ENCODE measurements around the gene SLC23A1.
"Not testable (repeated sequence)": the region's sequence is repeated elsewhere in the genome, so short reads cannot be mapped to it uniquely, and the experiment has no call there.

Gene SLC23A1

DNA sequence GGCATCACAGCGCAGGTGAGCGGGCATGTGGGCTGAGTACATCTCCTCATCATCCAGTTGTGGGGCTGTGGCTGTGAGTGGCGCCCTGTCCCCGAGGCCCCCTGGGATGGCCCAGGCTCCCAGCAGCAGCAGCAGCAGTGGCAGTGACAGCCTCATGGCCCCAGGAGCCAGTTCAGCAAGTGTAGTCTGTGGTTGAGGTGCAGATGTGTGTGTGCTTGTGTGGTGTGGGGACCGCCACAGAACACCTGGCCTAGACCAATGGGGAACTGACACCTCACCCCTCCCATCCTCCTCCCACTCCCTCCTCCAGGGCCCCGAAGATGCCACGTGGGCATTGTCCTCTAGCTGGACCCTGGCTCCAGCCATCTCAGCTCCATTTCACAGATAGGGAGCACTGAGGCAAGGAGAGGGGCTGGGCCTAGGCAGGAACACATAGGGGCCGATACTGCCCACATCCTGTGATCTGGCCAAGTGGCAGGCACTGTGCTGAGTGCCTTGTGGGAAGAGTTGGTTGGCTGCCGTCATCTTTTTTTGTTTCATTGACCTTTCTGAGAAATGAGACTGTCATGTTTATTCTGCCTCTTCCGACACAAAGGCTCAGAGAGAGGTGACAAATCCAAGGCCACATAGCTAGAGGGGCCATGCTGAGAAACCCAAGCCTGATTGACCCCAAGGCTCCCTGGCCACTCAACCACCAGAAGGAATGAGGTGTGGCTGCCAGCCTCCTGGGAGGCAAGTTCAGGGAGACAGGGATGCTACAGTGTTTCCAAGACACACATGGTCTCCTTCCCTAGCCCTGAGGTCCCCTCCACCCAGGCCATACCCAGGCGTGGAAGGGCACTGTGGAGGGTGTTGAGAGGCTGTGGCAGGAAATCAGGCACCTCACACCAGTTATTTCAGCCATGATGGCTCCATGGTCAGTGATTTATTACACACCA, 6.9 kb upstream of the SLC23A1 start, which contains the start of gene MZB1:
Gene MZB1, minus strand, starts transcription at position 213 of the 938 bp plus-strand sequence. Its CDS starts 57 bp downstream, at position 156.
- peak; percentile 24 for DNase-seq (ENCODE audit: low read depth)

DNA sequence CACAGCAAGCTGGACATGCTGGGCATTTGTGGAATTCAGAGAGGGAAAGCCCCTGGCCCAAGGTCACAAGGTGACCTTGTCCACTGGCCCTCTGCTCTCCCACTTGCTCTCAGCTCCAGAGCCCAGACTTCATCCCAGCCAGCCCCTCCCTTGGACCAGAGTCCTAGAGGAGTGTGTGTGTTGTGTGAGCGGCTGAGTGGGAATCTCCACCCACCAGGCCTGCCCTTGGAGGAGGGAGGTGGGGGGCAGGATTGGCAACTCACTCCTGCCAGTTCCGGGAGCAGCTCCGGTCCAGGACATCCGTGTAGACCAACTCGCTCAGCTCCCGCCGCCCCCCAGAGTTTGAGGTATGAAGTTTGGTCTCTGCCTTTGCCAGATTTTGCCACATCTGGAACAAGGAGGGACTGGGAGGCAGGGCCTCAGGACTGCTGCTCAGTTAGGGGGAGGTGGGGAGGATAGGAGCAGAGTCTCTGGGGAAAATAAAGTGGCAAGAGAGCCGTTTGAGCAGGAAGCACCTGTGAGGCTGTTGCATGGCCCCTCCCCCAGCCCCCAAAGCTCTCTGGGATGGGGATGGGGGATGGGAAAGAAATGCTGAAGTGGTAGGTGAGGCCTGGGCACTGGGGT, 5.2 kb upstream of the SLC23A1 start:
- no peak for DNase-seq (ENCODE audit: low read depth)

DNA sequence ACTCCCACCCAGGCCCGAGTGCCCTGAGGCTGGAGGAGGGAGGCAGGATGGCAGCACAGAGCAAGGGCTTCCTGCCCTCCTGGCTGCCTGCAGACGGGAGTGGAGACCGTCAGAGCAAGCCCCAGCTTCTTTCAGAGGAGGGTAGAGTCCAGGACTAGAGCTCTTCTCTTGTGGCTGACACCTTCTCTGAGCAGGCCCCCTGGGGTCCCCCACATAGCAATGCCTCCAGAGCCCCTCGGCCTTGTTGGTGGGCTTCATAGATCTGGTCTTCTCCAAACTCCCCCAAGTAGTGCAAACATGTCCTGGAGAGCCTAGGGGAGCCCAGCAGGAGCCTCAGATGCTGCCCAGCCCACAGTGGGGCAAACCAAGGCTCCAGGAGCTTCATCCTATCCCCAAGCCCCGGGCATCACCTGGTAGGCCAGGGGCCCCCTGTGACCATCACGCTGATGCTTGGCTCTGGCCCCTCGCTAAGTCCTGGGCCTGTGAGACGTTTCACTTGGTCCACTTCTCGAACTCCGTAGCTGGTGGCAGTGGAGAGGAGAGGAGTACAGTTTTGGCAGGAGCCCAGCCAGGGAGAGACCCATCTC, 4.6 kb upstream of the SLC23A1 start:
- DNase-seq (ENCODE audit: low read depth) = no peak

DNA sequence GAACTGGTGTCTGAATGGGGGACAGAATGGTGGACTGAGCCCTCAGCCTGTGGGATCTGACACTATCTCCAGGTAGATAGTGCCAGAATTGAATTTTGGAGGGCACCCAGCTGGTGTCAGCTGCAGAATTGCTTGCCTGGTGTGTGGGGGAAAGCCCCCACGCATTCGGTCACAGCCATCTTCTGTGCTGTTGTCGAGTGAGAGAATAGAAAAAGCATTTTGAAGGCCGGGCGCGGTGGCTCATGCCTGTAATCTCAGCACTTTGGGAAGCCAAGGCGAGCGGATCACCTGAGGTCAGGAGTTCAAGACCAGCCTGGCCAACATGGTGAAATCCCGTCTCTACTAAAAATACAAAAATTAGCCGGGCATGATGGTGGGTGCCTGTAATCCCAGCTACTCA, 3.9 kb upstream of the SLC23A1 start:
- DNase-seq (ENCODE audit: low read depth) = not testable (repeated sequence)

DNA sequence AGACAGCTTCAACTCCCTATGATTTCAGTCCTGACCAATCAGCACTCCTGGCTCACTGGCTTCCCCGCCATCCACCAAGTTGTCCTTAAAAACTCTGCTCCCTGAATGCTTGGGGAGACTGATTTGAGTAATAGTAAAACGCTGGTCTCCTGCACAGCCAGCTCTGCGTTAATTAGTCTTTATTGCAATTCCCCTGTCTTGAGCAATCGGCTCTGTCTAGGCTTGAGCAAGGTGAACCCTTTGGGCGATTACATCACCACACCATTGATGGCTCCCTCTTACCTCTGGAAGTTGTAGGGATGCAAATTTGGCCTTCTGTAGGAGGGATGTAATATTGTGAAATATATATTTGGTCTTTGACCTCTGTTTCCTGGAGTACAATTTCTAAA, 2.9 kb upstream of the SLC23A1 start:
- no peak for DNase-seq (ENCODE audit: low read depth)

DNA sequence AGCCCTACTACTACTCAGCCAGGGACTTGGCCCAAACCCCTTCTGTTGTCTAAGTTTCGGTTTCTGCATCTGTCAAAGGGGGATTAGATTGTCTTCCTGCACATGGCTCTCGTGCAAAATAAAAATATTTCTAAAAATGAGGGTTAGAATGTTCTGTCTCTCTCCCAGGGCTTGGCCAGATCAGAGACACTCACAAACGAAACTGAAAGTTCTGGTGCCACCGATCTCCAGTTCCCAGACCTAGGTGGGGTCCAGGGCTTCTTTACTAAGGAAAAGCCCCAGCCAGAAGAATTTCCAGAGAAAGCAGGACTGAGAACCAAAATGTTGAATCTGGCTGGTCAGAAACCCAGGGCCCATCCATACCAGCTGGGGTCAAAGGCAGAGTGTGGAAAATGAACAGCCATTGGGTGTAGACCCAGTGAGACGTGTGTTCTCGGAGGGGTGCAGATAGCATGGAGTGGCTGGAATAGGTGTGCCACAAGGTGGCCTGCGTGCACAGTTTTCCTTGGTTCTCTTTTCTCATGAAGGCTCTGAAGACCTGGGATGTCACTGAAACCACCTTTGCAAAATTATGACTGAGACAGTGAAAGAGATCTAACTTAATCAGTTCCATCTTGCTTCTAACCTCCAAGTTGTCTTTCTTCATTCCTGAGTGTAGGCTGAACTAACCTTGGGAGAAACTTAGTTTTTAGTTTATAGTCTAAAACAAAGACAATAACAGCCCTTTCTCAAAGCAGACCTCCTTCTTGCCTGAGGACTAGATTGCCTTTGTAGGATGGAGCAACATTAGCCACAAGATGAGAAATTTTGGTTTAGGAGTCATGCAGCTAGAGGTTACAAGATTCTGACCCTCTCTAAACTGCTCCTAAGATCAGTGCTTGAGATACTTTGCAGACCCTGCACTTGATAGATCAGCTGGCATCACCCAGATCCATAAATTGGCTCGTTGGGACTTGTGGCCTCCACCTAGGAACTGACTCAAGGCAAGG, 2.3 kb upstream of the SLC23A1 start:
- no peak for DNase-seq (ENCODE audit: low read depth)

DNA sequence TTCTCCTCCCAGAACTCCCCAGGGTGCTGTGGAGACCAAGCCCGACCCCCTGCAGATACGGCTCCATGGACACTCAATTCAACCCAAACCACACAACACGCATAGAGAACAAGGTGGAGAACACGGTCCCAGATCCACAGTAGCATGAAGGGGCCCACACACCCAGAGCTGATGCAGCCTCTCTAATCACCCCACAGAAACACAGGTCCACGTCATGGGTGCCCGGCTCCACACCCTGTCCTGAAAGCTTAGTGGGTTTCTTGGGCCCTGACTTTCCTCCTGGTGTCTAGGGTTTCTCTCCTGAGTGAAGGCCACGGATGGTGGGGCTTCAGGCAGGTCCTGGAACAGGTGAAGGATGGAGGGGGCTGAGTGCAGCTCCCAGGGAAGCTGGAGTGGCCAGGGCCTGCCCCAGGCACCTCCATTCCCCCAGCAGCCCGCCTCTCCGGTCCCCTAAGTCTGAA, 1.5 kb upstream of the SLC23A1 start:
- no peak for DNase-seq (ENCODE audit: low read depth)

DNA sequence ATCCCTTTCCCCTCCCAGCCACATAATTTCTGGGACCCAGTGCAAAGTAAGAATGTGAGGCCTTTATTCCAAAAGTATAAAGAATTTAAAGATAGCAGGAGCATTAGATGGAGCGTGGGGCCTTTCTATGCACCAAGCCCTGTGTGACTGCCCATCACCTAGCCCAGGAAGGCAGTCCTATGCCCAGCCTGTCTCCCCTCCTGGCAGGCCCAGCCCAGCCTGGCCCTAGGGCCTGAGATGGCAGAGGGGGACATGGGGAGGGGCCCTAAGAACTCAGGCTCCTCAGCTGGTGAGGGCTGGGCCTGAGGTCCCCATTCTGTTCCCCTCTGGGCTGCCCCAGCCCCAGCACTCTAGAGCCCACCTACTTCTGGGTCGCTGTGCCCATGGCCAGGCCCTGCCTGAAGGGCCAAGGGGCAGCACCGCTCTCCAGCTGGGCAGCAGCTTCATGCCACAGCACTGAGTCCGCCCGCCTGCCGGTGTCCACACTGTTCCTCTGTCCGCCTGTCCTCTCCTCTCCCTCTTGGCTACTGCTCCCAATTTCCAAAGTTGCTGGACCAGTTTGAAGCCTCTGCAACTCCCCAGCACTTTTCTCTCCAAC, 995 bp upstream of the SLC23A1 start:
- no peak for DNase-seq (ENCODE audit: low read depth)

DNA sequence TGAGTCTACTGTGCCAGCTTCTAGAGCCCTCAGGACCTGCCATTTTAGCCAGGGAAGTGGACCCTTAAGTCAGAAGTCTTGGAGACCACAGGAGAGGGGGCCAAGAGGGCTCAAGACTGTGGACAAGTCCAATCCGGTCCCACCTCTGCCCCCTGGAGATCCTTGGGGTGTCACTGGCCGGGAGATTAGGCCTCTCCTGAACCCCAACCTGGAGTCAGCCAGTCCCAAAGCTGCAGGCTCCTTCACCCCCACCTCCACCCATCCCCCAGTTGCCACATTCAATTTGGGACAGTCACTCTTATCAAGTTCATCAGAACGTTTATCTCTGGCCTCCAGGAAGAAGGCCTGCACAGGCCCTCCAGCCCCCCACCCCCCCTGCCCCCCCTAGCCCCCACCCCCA, 290 bp downstream of the SLC23A1 start:
- DNase-seq (ENCODE audit: low read depth) = no peak

DNA sequence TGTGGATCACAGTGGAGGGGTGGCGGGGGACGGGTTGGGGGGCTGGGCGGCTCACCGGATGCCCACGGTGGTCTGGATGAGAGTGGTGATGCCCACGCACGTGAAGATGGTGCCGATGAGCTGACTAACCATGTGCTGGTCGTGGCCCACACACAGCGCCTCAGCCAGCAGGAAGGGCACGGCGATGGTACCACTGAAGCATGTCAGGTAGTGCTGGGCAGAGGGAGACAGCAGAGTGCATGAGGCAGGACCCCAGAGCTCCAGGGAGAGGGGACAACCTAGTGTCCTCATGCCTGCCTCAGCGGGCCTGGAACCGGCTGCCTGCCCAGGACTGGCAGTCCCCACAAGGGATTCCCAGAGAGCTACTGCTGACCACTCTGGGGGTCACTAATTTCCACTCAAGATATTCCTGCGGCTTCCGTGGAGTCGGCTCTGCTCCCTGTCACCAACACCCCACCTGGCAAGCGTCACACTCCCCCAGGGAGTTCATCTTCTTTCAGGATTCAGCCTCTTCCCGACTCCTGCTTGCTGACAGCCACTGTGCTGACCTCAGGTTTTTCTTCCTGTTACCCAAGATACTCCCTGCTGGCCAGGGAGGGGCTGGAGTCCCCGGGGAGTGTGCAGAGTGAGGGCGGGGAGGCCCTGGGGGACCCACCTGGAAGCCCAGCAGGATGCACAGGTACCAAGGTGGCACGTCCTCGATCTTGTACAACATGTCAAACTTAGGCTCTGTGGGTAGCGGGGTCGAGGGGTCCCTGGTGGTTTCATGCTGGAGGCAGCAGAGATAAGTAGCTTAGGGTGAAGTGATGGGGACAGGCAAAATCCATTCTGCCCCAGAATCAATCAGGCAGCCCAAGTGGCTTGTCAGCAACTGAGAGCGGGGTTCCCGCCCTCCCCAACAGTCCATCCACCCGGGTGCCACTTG, 998 bp downstream of the SLC23A1 start:
- no peak for DNase-seq (ENCODE audit: low read depth)

DNA sequence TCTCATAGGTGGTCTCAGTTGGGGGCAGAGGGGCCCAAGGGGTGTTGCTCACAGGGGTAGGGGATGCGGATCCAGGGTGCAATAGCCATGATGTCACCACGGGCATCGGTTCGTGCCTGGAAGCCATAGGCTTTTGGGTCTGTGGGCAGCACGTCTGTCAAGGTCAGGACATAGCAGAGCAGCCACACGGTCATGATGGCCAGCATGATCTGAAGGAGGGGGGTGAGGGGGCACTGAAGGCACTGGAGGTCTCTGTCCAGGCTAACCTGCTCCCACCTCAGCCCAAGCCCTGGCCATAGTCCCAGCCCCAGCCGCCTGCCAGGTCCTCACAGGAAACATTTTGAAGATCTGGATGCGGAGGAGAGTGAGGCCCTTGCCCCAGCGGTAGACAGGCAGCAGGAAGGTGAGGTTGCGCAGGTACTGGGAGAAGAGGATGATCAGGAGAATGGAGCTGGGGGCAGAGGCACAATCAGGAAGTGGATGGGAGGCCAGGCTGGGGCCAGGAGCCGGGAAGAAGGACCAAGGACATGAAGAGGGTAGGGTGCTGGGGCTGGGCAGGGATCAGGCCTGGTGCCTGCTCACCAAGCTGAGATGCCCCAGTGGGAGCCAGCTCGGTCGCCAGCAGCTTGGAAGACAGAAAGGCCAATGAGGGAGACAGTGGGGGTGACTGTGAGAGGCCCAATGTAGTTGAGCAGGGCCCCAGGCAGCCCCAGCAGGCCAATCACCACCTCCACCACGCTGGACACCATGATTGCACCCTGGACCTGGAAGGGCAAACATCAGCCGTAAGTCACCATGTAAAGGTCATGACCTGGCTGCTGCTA, 3.3 kb downstream of the SLC23A1 start:
- no peak for DNase-seq (ENCODE audit: low read depth)

DNA sequence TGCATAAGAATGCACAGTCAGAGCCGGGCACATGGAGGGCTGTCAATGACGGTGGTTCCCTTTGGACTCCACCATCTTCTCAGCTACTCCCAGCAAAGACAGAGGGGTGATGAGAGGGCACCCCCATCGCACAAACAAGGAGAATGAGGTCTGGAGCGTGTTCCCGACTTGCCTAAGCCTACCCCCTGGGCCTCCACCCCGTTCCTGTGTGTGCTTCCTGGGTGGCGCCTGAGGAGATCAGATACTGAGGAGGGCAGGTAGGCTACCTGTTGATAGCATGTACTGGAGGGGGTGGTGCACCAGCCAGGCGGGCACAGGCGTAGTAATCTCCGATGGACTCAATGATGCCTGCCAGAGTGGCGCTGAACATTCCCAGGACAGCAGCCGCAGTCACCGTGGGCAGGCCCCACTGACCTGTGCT, 4.1 kb downstream of the SLC23A1 start:
- no peak for DNase-seq (ENCODE audit: low read depth)

DNA sequence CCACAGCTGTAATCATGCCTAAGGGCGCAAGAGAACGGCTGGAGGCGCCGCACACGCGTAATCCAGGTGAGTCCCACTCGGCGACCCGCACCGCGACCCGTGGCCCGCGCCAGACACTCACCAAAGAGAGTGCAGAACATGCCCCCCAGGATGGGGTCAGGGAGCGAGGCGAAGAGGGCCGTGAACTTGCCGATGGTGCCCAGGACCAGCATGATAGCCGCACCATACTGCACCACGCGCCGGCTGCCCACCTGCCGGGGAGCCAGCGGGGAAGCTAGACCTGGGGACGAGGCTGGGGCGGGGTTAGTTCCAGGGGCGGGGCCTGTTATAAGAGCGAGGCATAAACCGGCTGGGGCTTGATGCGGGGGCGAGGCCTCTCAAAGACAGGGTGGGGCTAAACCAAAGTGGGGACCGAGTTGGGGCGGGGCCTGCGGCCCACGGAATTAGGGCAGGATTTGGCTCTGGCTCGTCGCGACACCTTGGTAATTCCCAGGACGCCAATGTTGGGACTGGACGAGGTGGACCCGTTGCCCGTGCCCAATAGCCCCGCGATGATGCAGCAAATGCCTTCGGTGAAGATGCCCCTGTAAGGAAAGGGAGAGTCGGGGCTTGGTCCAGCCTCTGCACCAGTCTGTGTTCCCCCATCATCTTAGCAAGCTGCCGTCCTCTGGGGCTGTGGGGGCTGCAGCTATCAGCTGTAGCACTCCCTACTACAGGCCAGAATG, 4.8 kb downstream of the SLC23A1 start:
- DNase-seq (ENCODE audit: low read depth) = no peak

DNA sequence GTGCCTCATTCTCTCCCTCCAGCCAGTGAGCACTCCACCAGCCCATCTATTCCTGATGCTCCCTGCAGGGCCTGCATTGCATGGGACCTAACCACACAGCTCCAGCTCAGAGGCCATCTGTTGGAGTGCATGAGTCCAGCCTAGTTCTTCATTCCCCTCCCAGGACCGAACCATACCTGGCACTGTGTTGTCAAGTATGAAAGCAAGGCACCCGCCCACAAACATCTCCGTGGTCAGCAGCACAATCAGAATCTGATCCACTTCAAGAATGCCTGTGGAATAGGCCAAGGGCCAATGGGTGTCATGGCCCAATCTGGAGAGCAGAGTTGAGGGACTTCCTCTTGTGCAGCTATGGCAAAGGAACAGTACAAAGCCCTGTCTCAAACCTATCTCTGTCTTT, 5.9 kb downstream of the SLC23A1 start:
- no peak for DNase-seq (ENCODE audit: low read depth)

DNA sequence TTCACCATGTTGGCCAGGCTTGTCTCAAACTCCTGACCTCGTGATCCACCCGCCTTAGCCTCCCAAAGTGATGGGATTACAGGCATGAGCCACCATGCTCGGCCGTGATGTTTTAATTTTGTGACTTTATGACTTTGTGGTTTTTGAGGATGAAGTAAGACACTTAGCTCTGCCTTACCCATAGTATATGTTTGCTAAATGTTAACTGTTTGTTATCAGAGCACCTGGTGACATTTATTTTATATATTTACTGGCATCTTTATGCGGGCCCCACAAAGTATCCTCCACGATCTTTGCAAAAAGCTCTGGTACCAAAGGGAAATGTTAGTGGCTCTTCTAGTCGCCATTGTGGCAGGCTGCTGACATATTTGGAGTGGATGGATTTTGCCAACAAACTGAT, 6.7 kb downstream of the SLC23A1 start:
- no peak for DNase-seq (ENCODE audit: low read depth)

DNA sequence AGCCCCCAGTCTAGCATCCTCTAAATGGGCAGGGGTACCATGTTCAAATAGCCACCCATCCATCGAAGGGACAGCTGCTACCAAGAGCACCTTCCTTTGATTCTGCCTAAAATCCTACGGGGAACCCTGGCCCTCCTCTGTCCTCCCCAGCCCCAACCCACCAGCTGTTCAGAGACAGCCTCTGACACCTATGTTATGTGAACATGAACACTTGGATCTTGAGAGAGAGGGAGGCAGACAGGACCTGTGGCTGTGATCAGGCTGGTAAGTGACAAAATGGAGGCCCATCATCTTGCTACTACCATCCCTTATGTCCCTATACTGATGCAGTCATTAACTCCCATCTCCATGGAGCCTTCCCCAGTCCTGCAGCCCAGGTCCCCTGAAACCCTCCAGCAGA, 8.2 kb downstream of the SLC23A1 start:
- DNase-seq (ENCODE audit: low read depth) = no peak

DNA sequence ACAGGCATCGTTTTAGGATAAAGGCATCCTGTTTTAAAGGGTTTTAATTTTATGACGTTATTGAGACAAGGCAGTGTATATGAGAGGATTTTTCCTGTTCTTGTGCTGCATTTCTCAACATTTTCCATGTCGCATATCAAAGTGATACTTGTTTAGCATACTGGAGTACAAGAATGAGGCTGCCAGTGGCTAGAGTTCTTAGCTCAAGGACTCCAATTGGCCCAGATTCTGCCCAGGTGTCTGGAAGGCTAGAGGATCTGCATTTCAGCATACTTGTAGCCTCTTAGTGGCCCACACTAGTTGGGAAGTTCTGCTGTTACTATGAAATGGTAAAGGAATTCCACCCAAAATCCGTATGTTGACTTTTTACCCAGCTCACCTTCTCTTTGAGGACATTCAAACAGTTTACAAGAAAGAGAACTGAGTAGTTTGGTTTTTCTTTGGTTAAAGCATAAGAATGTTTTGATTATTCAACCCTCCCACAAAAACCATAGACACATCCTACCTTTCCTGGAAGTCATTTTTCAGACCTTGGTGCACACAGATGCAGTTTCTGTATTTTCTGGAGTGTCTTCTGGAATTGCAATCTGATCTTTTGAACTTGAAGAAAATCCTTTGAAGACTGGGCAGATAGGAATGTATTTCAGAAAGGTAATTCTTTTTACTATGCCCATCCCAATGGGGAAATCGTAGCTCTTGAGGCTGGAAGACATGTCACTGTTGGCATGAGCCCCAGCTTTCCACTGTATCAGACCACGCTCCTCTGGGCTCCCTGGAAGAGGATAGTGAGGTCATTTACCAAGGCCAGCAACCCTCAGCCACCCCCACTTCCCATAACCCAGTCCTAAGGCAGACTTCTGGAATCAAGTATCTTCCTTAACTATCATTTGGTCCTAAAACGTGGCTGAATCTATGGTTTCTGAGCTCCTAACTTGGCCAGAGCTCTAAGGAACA, 11.3 kb downstream of the SLC23A1 start:
- DNase-seq (ENCODE audit: low read depth) = no peak
